ENCODE results near the gene ZNF408. TPM values are rescaled to one million over a fixed set of nuclear protein-coding genes. Genes with fewer than 3 reads are reported as not detected.

Gene ZNF408
- total RNA-seq, 1 experiment from 2014 or later: 14.4 TPM

- Histone ChIP-seq H3K9me3 (ENCODE audit: control insufficient read depth in 1 of 2, insufficient read depth in 1 of 2, low read depth in 1 of 2, low read length in 2 of 2) (no peaks in the 10 kb centered on the region), H3K79me2 (ENCODE audit: insufficient read depth, low read length) (no peaks in the 10 kb centered on the region), H3K4me1 (ENCODE audit: control insufficient read depth in 1 of 2, insufficient read depth in 2 of 2, low read length in 2 of 2) (no peaks in the 10 kb centered on the region), H3K9me2 (ENCODE audit: insufficient read depth) (no peaks in the 10 kb centered on the region), H3K27me3 (ENCODE audit: insufficient read depth, low read length) (no peaks in the 10 kb centered on the region), H3K4me3 (replicated peaks in 1 of 2; ENCODE audit: low read depth in 1 of 2, low read length in 2 of 2) (no peak overlapping the region), H2AFZ (ENCODE audit: low read depth, low read length, poor library complexity, severe bottlenecking) (no peak overlapping the region), H3K4me2 (ENCODE audit: low read length) (no peak overlapping the region), H4K20me1 (ENCODE audit: insufficient read depth) (no peaks in the 10 kb centered on the region), H3K36me3 (ENCODE audit: control insufficient read depth in 1 of 2, insufficient read depth in 2 of 2, low read length in 2 of 2) (peaks cover 10 to 11% of the 10 kb centered on the region in 2 experiments; a peak in 3 of 4 replicates), H3K9ac (ENCODE audit: low read length) (no peak overlapping the region), H3K27ac (ENCODE audit: low read depth, low read length) (no peak overlapping the region)
- no TSS peak for BruUV-seq (replicated peaks)
- ATAC-seq (no peak), DNase-seq (ENCODE audit: low read depth, low spot score) (no peak)
- intact Hi-C loops (cut with micrococcal nuclease): no loop called here
- TF ChIP-seq ZBTB33 (IDR thresholded peaks at IDR 0.05; ENCODE audit: extremely low read depth, insufficient replicate concordance, low read length) (no peak), ZNF274 (IDR thresholded peaks at IDR 0.05; ENCODE audit: low read depth, low read length) (no peak), POLR2AphosphoS5 (IDR thresholded peaks at IDR 0.05; ENCODE audit: low read depth, low read length) (no peak), JUND (IDR thresholded peaks at IDR 0.05) (no peak), POLR2A (IDR thresholded peaks at IDR 0.05; ENCODE audit: borderline replicate concordance, extremely low read depth, insufficient read depth, insufficient read length) (no peak), ELF1 (IDR thresholded peaks at IDR 0.05; ENCODE audit: borderline replicate concordance, low read depth) (no peak), YY1 (IDR thresholded peaks at IDR 0.05; ENCODE audit: extremely low read depth, insufficient replicate concordance, low read depth, low read length) (no peak), SIN3A (IDR thresholded peaks at IDR 0.05; ENCODE audit: low read depth) (no peak), CTCF (IDR thresholded peaks at IDR 0.05 in 2 of 3, conservative IDR thresholded peaks at IDR 0.05 in 1 of 3; ENCODE audit: borderline replicate concordance in 1 of 3, insufficient read depth in 1 of 3, low read depth in 2 of 3, low read length in 2 of 3) (no peak), RAD21 (IDR thresholded peaks at IDR 0.05; ENCODE audit: low read depth) (no peak), SP1 (IDR thresholded peaks at IDR 0.05; ENCODE audit: low read depth) (no peak), EZH2 (IDR thresholded peaks at IDR 0.05) (no peak), FOSL1 (IDR thresholded peaks at IDR 0.05; ENCODE audit: low read depth) (no peak), ATF3 (IDR thresholded peaks at IDR 0.05) (no peak), EZH2phosphoT487 (IDR thresholded peaks at IDR 0.05; ENCODE audit: borderline replicate concordance) (no peak), SRF (IDR thresholded peaks at IDR 0.05; ENCODE audit: low read depth) (no peak), CEBPB (IDR thresholded peaks at IDR 0.05; ENCODE audit: low read depth) (no peak), CBX3 (IDR thresholded peaks at IDR 0.05; ENCODE audit: low read depth) (no peak), ZFX (IDR thresholded peaks at IDR 0.05) (no peak)
- ChIA-PET POLR2A (no interaction called here), RAD21 (ENCODE audit: low non-redundant PET in 1 of 2, low total read pairs in 2 of 2, uncharacterized antibody in 2 of 2, unreplicated experiment in 2 of 2) (no interaction called here), CTCF (no interaction called here)
Observed at GRCh38 chr11:46658259-46658658, 42.6 kb upstream of the ZNF408 start.

Data from HCT116 (cell line).